ENCODE measurements around the gene HESX1.

Gene HESX1

DNA sequence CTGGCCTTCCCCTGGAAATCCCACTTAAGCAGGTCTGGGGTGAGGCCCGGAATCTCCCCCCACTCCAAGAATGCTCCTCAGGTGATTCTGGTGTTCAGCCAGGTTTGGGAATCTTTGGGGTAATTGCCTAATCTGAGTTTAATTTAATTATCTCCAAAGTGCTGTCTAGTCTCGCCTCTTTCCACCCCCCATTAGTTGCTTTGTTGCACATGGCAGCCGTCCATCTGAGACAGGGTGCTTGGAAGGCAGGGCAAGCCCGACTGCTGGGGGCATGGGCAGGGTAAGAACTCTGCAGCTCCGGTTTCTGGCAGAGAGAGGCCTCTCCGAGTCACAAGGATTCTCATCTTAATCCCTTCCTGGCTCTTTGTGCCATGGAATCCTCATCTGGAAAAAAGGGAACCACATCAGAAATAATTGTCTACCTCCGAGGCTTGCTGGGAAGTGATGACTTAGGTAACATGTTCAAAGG lies 49.6 kb downstream of the HESX1 start:
- H3K4me3 ChIP-seq (replicated peaks; ENCODE audit: low read depth, low read length): no peak overlapping the region
- TF ChIP-seq CTCF (IDR thresholded peaks at IDR 0.05; ENCODE audit: low read length, missing control alignments): no peak
- DNase-seq (ENCODE audit: low read depth): no peak
